ENCODE data around the gene SDR9C7.

GRCh38 chr12:56953314-56953713 is 19.1 kb upstream of the SDR9C7 start:
- TF ChIP-seq FOXM1 (IDR thresholded peaks at IDR 0.05; ENCODE audit: borderline replicate concordance) (no peak), FOXA1 (IDR thresholded peaks at IDR 0.05) (no peak)

Data from HEK293T (cell line).